Loucy (cell line): ENCODE results near the gene PTPRS.

ENCODE experiments used
- H2AFZ ChIP-seq: fragments of 200-600 bp; sonication (generic); 2 replicates; pipeline ENCODE4 v1.6.0; 2016; ENCODE audit warnings: antibody characterized with exemption, mild to moderate bottlenecking, low read length, moderate library complexity
- H3F3A ChIP-seq: fragments of 200-600 bp; 2 replicates; pipeline ENCODE4 v1.6.0; 2016; ENCODE audit warnings: antibody characterized with exemption, low read depth, mild to moderate bottlenecking
- H3K27me3 ChIP-seq: fragments of 200-600 bp; sonication (generic); 2 replicates; pipeline ENCODE4 v1.6.1; 2014; ENCODE audit warnings: low read length, mild to moderate bottlenecking; ENCODE audit not compliant: insufficient read depth, poor library complexity, severe bottlenecking
- H3K36me3 ChIP-seq: fragments of 200-600 bp; sonication (generic); 2 replicates; pipeline ENCODE4 v1.6.1; 2016; ENCODE audit warnings: low read length; ENCODE audit not compliant: insufficient read depth
- H3K4me1 ChIP-seq: fragments of 200-600 bp; sonication (generic); 2 replicates; pipeline ENCODE4 v1.5.1; 2014; ENCODE audit warnings: low read length, mild to moderate bottlenecking; ENCODE audit not compliant: insufficient read depth, poor library complexity, severe bottlenecking
- H3K4me2 ChIP-seq: fragments of 200-600 bp; sonication (generic); 2 replicates; pipeline ENCODE4 v1.6.0; 2014; ENCODE audit warnings: antibody characterized with exemption, low read length, low read depth, mild to moderate bottlenecking; ENCODE audit not compliant: poor library complexity, severe bottlenecking
- H3K4me3 ChIP-seq: fragments of 200-600 bp; sonication (generic); 2 replicates; pipeline ENCODE4 v1.5.1; 2014; ENCODE audit warnings: low read length, mild to moderate bottlenecking, mixed read lengths; ENCODE audit not compliant: poor library complexity, severe bottlenecking
- H3K79me2 ChIP-seq: fragments of 200-600 bp; sonication (generic); 2 replicates; pipeline ENCODE4 v1.6.1; 2014; ENCODE audit warnings: low read length; ENCODE audit not compliant: insufficient read depth
- H3K9ac ChIP-seq: fragments of 200-600 bp; sonication (generic); 2 replicates; pipeline ENCODE4 v1.6.0; 2014; ENCODE audit warnings: mild to moderate bottlenecking, low read depth, low read length, moderate library complexity; ENCODE audit not compliant: poor library complexity, severe bottlenecking
- H3K9me2 ChIP-seq: fragments of 200-600 bp; sonication (generic); replicated peaks from 2 replicates; pipeline ENCODE4 v1.6.1; 2016; ENCODE audit warnings: low read depth, low read length, mixed read lengths
- H3K9me3 ChIP-seq: fragments of 200-600 bp; sonication (generic); 2 replicates; pipeline ENCODE4 v1.6.1; 2014; ENCODE audit warnings: mild to moderate bottlenecking, antibody characterized with exemption, low read length, low read depth; ENCODE audit not compliant: insufficient read depth
- H4K20me1 ChIP-seq: fragments of 200-600 bp; sonication (generic); 2 replicates; pipeline ENCODE4 v1.6.0; 2014; ENCODE audit warnings: antibody characterized with exemption, low read length, mild to moderate bottlenecking; ENCODE audit not compliant: insufficient read depth, poor library complexity, severe bottlenecking
- EZH2phosphoT487 ChIP-seq: fragments of 200-600 bp; IDR thresholded peaks from 2 replicates; pipeline ENCODE4 v1.6.1; 2018; ENCODE audit warnings: antibody characterized with exemption, mild to moderate bottlenecking, moderate library complexity, borderline replicate concordance
- TF ChIP-seq, protein P1 (sequence below): fragments of 200-600 bp; sonication (generic); conservative IDR thresholded peaks from 2 replicates; pipeline ENCODE4 v1.5.1; 2014; ENCODE audit warnings: mild to moderate bottlenecking, antibody characterized with exemption, low read length

PTPRS gene

GRCh38 chr19:5298471-5298901 is 42.1 kb downstream of the PTPRS start:
- no peaks in the 10 kb centered on the region for H3K27me3 ChIP-seq
- no peaks in the 10 kb centered on the region for H3K9me2 ChIP-seq
- no peak for TF ChIP-seq EZH2phosphoT487
- TF ChIP-seq, protein P1, sequence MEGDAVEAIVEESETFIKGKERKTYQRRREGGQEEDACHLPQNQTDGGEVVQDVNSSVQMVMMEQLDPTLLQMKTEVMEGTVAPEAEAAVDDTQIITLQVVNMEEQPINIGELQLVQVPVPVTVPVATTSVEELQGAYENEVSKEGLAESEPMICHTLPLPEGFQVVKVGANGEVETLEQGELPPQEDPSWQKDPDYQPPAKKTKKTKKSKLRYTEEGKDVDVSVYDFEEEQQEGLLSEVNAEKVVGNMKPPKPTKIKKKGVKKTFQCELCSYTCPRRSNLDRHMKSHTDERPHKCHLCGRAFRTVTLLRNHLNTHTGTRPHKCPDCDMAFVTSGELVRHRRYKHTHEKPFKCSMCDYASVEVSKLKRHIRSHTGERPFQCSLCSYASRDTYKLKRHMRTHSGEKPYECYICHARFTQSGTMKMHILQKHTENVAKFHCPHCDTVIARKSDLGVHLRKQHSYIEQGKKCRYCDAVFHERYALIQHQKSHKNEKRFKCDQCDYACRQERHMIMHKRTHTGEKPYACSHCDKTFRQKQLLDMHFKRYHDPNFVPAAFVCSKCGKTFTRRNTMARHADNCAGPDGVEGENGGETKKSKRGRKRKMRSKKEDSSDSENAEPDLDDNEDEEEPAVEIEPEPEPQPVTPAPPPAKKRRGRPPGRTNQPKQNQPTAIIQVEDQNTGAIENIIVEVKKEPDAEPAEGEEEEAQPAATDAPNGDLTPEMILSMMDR, result no peak
- no peaks in the 10 kb centered on the region for H3F3A ChIP-seq
- no peaks in the 10 kb centered on the region for H3K4me1 ChIP-seq
- no peak overlapping the region for H3K9ac ChIP-seq
- no peaks in the 10 kb centered on the region for H4K20me1 ChIP-seq
- no peak overlapping the region for H3K4me3 ChIP-seq
- H3K36me3 ChIP-seq, result no peaks in the 10 kb centered on the region
- no peaks in the 10 kb centered on the region for H3K79me2 ChIP-seq
- H3K9me3 ChIP-seq, result no peaks in the 10 kb centered on the region
- no peak overlapping the region for H2AFZ ChIP-seq
- no peak overlapping the region for H3K4me2 ChIP-seq

GRCh38 chr19:5297272-5297669 is 43.3 kb downstream of the PTPRS start:
- H3K4me3 ChIP-seq, result no peak overlapping the region
- H3K36me3 ChIP-seq, result no peaks in the 10 kb centered on the region
- no peaks in the 10 kb centered on the region for H4K20me1 ChIP-seq
- no peaks in the 10 kb centered on the region for H3F3A ChIP-seq
- no peak overlapping the region for H3K4me2 ChIP-seq
- no peak overlapping the region for H3K9ac ChIP-seq
- H3K9me3 ChIP-seq, result no peaks in the 10 kb centered on the region
- TF ChIP-seq, protein P1, result no peak
- TF ChIP-seq EZH2phosphoT487, result no peak
- no peak overlapping the region for H2AFZ ChIP-seq
- H3K79me2 ChIP-seq, result no peaks in the 10 kb centered on the region
- no peaks in the 10 kb centered on the region for H3K9me2 ChIP-seq
- H3K4me1 ChIP-seq, result no peaks in the 10 kb centered on the region
- no peaks in the 10 kb centered on the region for H3K27me3 ChIP-seq

DNA sequence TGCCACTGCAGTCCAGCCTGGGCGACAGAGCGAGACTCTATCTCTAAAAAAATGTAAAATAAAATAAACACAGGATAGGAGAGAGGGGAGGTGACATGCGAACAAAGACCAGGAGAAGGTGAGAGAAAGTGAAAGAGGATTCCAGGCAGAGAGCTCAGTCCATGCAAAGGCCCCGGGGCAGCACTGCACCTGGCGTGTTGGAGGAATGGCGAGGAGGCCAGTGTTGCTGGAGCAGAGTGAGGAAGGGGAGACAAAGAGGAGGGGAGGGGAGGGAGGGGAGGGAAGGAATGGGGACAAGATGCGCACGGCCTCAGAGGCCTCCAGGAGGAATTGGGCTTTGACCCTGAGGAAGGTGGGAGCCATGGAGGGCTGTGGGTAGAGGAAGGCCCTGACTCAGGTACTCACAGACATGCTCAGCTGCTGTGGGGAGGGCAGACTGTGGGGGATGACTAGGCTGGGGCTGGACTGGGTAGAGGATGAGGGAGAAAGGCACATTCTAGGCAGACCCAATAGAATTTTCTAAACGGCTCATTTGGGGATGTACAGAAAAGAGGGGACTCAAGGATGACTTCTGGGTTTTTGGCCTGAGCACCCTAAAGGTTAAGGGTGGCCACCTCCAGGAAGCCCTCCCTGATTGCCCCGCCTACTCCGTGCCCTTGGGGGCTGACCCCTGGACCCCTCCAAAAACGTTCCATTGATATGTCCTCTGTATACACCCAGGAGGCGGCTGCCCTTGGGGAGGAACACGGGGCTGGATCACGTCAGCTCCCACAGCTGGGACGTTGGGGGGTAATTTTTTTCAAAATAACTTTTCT is 43.9 kb downstream of the PTPRS start:
- Histone ChIP-seq H3K36me3 (no peaks in the 10 kb centered on the region), H3K9me3 (no peaks in the 10 kb centered on the region), H3K4me2 (no peak overlapping the region), H3K4me1 (no peaks in the 10 kb centered on the region), H3K4me3 (no peak overlapping the region), H2AFZ (no peak overlapping the region), H3K9me2 (no peaks in the 10 kb centered on the region), H3K9ac (no peak overlapping the region), H3K79me2 (no peaks in the 10 kb centered on the region), H3F3A (no peaks in the 10 kb centered on the region), H4K20me1 (no peaks in the 10 kb centered on the region), H3K27me3 (no peaks in the 10 kb centered on the region)
- no peak for TF ChIP-seq EZH2phosphoT487
- TF ChIP-seq, protein P1, result no peak
